ENCODE results near the gene MRPL34. TPM values are rescaled to one million over a fixed set of nuclear protein-coding genes. Genes with fewer than 3 reads are reported as not detected.

Gene MRPL34
- total and polyA plus RNA-seq, 3 experiments from 2014 or later, result 136 to 227 (median 138) TPM

DNA sequence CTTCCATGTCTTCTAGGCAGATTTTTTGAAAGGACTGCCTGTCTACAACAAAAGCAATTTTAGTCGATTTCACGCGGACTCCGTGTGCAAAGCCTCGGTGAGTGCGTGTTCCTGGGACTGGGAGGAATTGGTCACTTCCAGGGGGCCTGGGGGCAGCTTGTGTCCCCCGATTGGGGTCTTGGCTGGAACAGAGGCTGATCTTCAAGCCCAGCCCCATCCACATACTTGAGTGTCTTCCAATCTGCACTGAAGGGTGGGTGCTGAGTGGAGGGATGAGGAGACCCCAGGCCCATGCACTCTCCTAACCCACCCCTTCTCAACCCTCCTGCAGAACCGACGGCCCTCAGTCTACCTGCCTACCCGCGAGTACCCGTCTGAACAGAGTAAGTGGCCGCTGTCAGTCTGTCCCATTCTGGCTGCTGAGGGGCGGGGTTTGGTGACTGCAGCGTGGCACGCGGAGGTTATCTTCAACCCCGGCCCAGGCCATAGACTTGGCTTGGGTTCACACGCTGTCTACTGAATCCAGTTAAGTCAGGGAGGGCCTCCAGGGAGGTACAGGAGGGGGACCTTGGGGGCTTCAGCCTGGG is 8.4 kb downstream of the MRPL34 start:
- no peaks in the 10 kb centered on the region for H3K9me3 Mint-ChIP-seq
- H3K4me1 ChIP-seq (ENCODE audit: insufficient read depth, low read length), result peaks cover 11% of the 10 kb centered on the region
- ChIA-PET POLR2A (no interaction called here), CTCF (interaction anchor here (0.9 kb wide), 1 partner anchor 92 kb away, joined by 3 read pairs; the partner anchor contains the start of gene BST2)
- no peak overlapping the region for H3K4me3 ChIP-seq (ENCODE audit: low read length)
- H3K27me3 Mint-ChIP-seq, result peaks cover 0 to 2% of the 10 kb centered on the region in 2 donors
- peaks cover 20% of the 10 kb centered on the region for H3K36me3 ChIP-seq (ENCODE audit: insufficient read depth, low read length)
- no peaks in the 10 kb centered on the region for H3K9me3 ChIP-seq (ENCODE audit: low read length)
- peaks cover 0 to 55% (median 0%) of the 10 kb centered on the region in 3 donors for H3K36me3 Mint-ChIP-seq
- peak overlapping the region in 1 of 7 donors; percentile 33 for H3K4me3 Mint-ChIP-seq
- peaks cover 21 to 27% (median 22%) of the 10 kb centered on the region in 3 donors for H3K4me1 Mint-ChIP-seq
- DNase-seq, result no peak
- no peaks in the 10 kb centered on the region for H3K27me3 ChIP-seq (ENCODE audit: insufficient read depth, low read length, poor library complexity, severe bottlenecking)
- no peak overlapping the region for H3K27ac Mint-ChIP-seq
- no peak overlapping the region for H3K27ac ChIP-seq (ENCODE audit: low read depth, low read length)

GRCh38 chr19:17318966-17319365 is 13.3 kb downstream of the MRPL34 start:
- no peaks in the 10 kb centered on the region for H3K4me1 ChIP-seq (ENCODE audit: insufficient read depth, low read length)
- no peak overlapping the region for H3K4me3 ChIP-seq (ENCODE audit: low read length)
- no peaks in the 10 kb centered on the region for H3K9me3 Mint-ChIP-seq
- H3K36me3 ChIP-seq (ENCODE audit: insufficient read depth, low read length), result peaks cover 15% of the 10 kb centered on the region
- H3K27ac Mint-ChIP-seq, result no peak overlapping the region
- DNase-seq, result no peak
- no peak overlapping the region for H3K4me3 Mint-ChIP-seq
- ChIA-PET POLR2A (no interaction called here), CTCF (interaction anchor here (0.6 kb wide), 1 partner anchor 26 kb away, joined by 3 read pairs; no protein-coding TSS in a partner anchor)
- peaks cover 0 to 10% (median 9%) of the 10 kb centered on the region in 3 donors for H3K4me1 Mint-ChIP-seq
- H3K27me3 ChIP-seq (ENCODE audit: insufficient read depth, low read length, poor library complexity, severe bottlenecking), result no peaks in the 10 kb centered on the region
- no peaks in the 10 kb centered on the region for H3K27me3 Mint-ChIP-seq
- no peaks in the 10 kb centered on the region for H3K9me3 ChIP-seq (ENCODE audit: low read length)
- no peak overlapping the region for H3K27ac ChIP-seq (ENCODE audit: low read depth, low read length)
- peaks cover 0 to 59% (median 5%) of the 10 kb centered on the region in 3 donors for H3K36me3 Mint-ChIP-seq

- CTCF ChIA-PET, result no interaction called here
- no peaks in the 10 kb centered on the region for H3K27me3 ChIP-seq (ENCODE audit: insufficient read depth, low read length, poor library complexity, severe bottlenecking)
- H3K4me1 Mint-ChIP-seq, result peaks cover 0 to 10% (median 9%) of the 10 kb centered on the region in 3 donors
- no peak overlapping the region for H3K27ac ChIP-seq (ENCODE audit: low read depth, low read length)
- no peak overlapping the region for H3K27ac Mint-ChIP-seq
- no peaks in the 10 kb centered on the region for H3K27me3 Mint-ChIP-seq
- H3K36me3 Mint-ChIP-seq, result peaks cover 0 to 52% (median 5%) of the 10 kb centered on the region in 3 donors
- no peaks in the 10 kb centered on the region for H3K9me3 Mint-ChIP-seq
- H3K4me3 ChIP-seq (ENCODE audit: low read length), result no peak overlapping the region
- H3K4me1 ChIP-seq (ENCODE audit: insufficient read depth, low read length), result no peaks in the 10 kb centered on the region
- no peak for DNase-seq
- H3K4me3 Mint-ChIP-seq, result no peak overlapping the region
- no peaks in the 10 kb centered on the region for H3K9me3 ChIP-seq (ENCODE audit: low read length)
- POLR2A ChIA-PET, result no interaction called here
- H3K36me3 ChIP-seq (ENCODE audit: insufficient read depth, low read length), result peaks cover 8% of the 10 kb centered on the region
These were observed 14.0 kb downstream of the MRPL34 start for GRCh38 chr19:17319473-17320238.

DNA sequence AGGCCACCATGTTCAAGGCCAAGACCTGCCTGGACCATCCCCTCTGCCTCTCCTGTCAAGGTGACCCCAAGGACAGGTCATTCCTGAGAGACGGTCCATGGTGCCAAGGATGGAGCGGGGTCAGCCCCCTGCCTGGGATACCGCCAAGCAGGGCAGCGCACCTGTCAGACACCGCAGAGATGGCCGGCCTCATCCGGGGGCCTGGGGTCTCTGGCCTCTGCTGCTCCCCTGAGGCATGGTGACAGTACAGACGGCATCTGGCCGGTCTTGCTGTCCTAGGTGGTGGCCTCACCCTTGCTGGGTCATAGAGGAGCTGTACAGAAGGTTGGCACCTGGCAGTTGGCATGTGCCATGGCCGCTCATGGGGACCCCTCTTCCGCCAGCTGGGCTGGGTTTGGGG is 14.8 kb downstream of the MRPL34 start:
- H3K4me1 ChIP-seq (ENCODE audit: insufficient read depth, low read length), result no peaks in the 10 kb centered on the region
- Mint-ChIP-seq H3K27me3 (no peaks in the 10 kb centered on the region), H3K4me1 (peaks cover 0 to 10% (median 9%) of the 10 kb centered on the region in 3 donors), H3K9me3 (no peaks in the 10 kb centered on the region), H3K27ac (no peak overlapping the region), H3K4me3 (no peak overlapping the region), H3K36me3 (peaks cover 0 to 48% (median 5%) of the 10 kb centered on the region in 3 donors)
- H3K27ac ChIP-seq (ENCODE audit: low read depth, low read length), result no peak overlapping the region
- ChIA-PET CTCF (interaction anchor here (0.9 kb wide), 1 partner anchor 11 kb away, joined by 3 read pairs; the partner anchor contains the start of gene DDA1), POLR2A (no interaction called here)
- H3K4me3 ChIP-seq (ENCODE audit: low read length), result no peak overlapping the region
- H3K27me3 ChIP-seq (ENCODE audit: insufficient read depth, low read length, poor library complexity, severe bottlenecking), result no peaks in the 10 kb centered on the region
- no peaks in the 10 kb centered on the region for H3K9me3 ChIP-seq (ENCODE audit: low read length)
- DNase-seq, result no peak
- H3K36me3 ChIP-seq (ENCODE audit: insufficient read depth, low read length), result peaks cover 6% of the 10 kb centered on the region

DNA sequence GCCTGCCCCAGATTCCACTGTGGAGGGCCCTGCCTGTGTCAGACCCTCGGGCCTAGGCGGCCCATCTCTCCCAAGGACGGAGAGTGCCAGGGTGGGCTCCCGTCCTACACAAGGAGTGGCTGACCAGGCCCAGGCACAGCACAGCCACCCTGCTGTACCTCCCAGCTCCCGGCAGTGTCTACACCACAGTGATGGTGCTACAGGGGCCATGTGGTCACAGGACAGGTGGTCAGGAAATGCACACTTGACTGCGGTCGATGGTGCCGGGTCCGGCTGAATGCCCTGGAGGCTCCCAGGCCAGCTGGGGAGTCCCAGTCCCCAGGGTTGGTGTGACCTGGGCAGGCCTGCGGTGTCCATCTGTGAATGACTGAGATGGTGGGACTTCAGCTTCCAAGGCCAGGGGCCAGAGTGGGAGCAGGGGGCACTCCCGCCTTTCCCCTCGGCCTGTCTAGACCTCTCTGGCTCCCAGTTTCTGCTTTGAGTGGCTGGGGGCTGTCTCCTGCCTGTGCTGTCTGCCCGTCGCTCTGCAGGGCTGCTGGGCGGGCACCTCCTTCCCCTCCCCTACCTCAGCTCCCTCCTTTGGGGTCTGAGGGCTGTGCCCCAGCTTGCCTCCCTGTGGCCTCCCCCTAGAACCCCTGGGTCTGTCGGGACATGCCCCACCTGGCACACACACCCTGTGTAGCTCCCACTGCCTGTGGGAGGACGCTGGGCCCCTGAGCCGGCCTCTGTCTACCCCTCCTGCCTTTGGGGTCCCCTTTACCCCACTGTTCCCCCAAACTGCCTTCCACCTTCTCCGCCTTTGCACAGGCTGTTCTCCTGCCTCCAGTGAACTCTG is 16.2 kb downstream of the MRPL34 start:
- Histone ChIP-seq H3K27ac (ENCODE audit: low read depth, low read length) (no peak overlapping the region), H3K36me3 (ENCODE audit: insufficient read depth, low read length) (no peaks in the 10 kb centered on the region), H3K4me3 (ENCODE audit: low read length) (no peak overlapping the region), H3K4me1 (ENCODE audit: insufficient read depth, low read length) (no peaks in the 10 kb centered on the region), H3K27me3 (ENCODE audit: insufficient read depth, low read length, poor library complexity, severe bottlenecking) (no peaks in the 10 kb centered on the region), H3K9me3 (ENCODE audit: low read length) (no peaks in the 10 kb centered on the region)
- Mint-ChIP-seq H3K27ac (no peak overlapping the region), H3K36me3 (peaks cover 0 to 38% (median 5%) of the 10 kb centered on the region in 3 donors), H3K27me3 (no peaks in the 10 kb centered on the region), H3K4me1 (peaks cover 0 to 10% (median 9%) of the 10 kb centered on the region in 3 donors), H3K9me3 (no peaks in the 10 kb centered on the region), H3K4me3 (no peak overlapping the region)
- CTCF ChIA-PET, result interaction anchor here (1.1 to 1.3 kb wide), 2 partner anchors 12 to 174 kb away, joined by 3 read pairs; no protein-coding TSS in a partner anchor
- POLR2A ChIA-PET, result no interaction called here
- no peak for DNase-seq

- ChIA-PET POLR2A (no interaction called here), CTCF (no interaction called here)
- Histone ChIP-seq H3K27me3 (ENCODE audit: insufficient read depth, low read length, poor library complexity, severe bottlenecking) (no peaks in the 10 kb centered on the region), H3K9me3 (ENCODE audit: low read length) (no peaks in the 10 kb centered on the region), H3K4me1 (ENCODE audit: insufficient read depth, low read length) (no peaks in the 10 kb centered on the region), H3K4me3 (ENCODE audit: low read length) (no peak overlapping the region), H3K27ac (ENCODE audit: low read depth, low read length) (no peak overlapping the region), H3K36me3 (ENCODE audit: insufficient read depth, low read length) (no peaks in the 10 kb centered on the region)
- no peak for DNase-seq
- Mint-ChIP-seq H3K27me3 (no peaks in the 10 kb centered on the region), H3K36me3 (peaks cover 0 to 31% (median 5%) of the 10 kb centered on the region in 3 donors), H3K9me3 (no peaks in the 10 kb centered on the region), H3K4me1 (peaks cover 0 to 12% (median 9%) of the 10 kb centered on the region in 3 donors), H3K27ac (no peak overlapping the region), H3K4me3 (no peak overlapping the region)
These were observed 17.2 kb downstream of the MRPL34 start for GRCh38 chr19:17322854-17323253.

- H3K27ac Mint-ChIP-seq, result no peak overlapping the region
- H3K4me1 Mint-ChIP-seq, result peaks cover 0 to 14% (median 9%) of the 10 kb centered on the region in 3 donors
- ChIA-PET POLR2A (no interaction called here), CTCF (no interaction called here)
- Histone ChIP-seq H3K4me1 (ENCODE audit: insufficient read depth, low read length) (no peaks in the 10 kb centered on the region), H3K27me3 (ENCODE audit: insufficient read depth, low read length, poor library complexity, severe bottlenecking) (no peaks in the 10 kb centered on the region), H3K27ac (ENCODE audit: low read depth, low read length) (no peak overlapping the region), H3K9me3 (ENCODE audit: low read length) (no peaks in the 10 kb centered on the region), H3K36me3 (ENCODE audit: insufficient read depth, low read length) (no peaks in the 10 kb centered on the region), H3K4me3 (ENCODE audit: low read length) (no peak overlapping the region)
- peaks cover 0 to 30% (median 5%) of the 10 kb centered on the region in 3 donors for H3K36me3 Mint-ChIP-seq
- peak overlapping the region in 1 of 7 donors; percentile 19 for H3K4me3 Mint-ChIP-seq
- no peaks in the 10 kb centered on the region for H3K27me3 Mint-ChIP-seq
- DNase-seq, result no peak
- no peaks in the 10 kb centered on the region for H3K9me3 Mint-ChIP-seq
These were observed 17.8 kb downstream of the MRPL34 start for GRCh38 chr19:17323300-17323963.

All from CD8-positive, alpha-beta memory T cell (primary cell).